Measurements from ENCODE around the gene BABAM2. TPM values are rescaled to one million over a fixed set of nuclear protein-coding genes. Genes with fewer than 3 reads are reported as not detected.
"Not testable (repeated sequence)": the region's sequence is repeated elsewhere in the genome, so short reads cannot be mapped to it uniquely, and the experiment has no call there.

BABAM2 gene
- polyA plus RNA-seq, 4 donors, result 55.4 to 60.7 (median 57.1) TPM

DNA sequence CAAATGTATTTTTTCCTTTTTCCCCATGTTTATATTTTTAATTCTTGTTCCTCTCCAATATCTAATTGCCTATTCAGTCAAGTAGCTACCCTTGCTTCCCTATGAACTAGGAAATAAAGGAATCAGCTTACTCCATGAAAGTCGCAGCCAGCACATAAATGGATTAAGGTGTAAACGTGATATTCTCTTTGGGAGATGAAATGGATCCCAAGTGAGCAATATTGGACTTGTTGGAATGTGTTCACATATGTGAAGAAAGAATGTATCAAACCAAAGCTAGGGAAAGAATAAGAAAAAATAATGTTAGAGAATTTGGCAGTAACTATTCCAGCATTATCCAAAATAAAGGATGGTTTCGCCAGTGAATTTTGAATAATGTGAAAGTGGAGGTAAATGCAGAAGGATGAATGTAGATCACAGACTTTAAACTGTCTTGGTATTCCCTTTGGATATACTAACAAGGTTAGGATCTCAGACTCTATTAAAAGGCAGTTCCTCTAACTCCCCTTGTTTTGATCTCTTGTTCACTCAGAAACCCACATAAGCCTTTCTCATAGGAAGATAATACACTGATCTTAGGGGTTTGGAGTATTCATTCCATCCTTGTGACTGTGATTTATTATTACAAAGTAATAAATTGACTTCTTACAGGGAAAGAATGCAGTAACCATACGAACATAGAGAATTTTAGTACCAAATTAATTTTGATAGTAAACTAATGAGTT lies 208.1 kb downstream of the BABAM2 start:
- no peak for DNase-seq (ENCODE audit: low read depth in 4 of 4, low spot score in 3 of 4)

GRCh38 chr2:28101123-28101522 lies 210.6 kb downstream of the BABAM2 start:
- DNase-seq (ENCODE audit: low read depth in 4 of 4, low spot score in 3 of 4), result no peak

DNA sequence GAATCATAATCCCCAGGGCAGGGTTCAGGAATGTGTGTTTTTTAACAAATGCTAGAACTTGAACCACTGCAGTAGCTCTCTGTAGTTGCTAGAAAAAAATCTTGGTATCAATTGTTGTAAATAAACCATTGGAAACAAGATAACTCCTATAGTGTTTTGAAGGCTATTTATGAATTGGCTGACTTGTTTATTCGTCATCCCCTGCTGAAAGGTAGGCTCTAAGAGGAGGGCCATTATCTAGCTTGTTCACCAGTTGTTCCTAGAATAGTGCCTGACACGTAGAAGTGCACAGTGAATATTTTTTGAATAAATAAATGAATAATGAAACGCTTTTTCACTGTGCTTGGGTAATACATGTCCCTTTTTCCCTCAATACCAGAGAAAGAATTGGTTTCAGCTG lies 211.4 kb downstream of the BABAM2 start:
- no peak for DNase-seq (ENCODE audit: low read depth in 4 of 4, low spot score in 3 of 4)

- DNase-seq (ENCODE audit: low read depth in 4 of 4, low spot score in 3 of 4), result no peak
Measured at GRCh38 chr2:28102455-28102874, 211.9 kb downstream of the BABAM2 start.

DNA sequence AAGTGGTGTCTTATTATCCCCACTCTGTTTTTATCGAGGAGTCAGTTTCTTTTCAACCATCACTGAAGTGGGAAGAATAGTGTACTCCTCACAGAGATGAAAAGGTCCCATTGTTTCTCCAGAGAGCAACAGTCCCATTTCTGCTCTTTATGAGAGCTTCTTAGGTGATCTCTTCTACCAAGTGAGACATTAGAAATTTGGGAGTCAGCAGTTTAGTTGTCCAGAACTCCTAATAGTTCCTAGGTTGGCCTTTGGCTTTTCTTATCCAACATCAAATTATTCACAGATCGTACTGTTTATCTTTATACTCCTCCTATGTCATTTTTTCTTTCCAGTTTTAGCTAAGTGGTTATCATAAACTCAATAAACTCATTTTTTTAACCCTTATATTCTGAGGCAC lies 213.1 kb downstream of the BABAM2 start:
- no peak for DNase-seq (ENCODE audit: low read depth in 4 of 4, low spot score in 3 of 4)

GRCh38 chr2:28108143-28108542 lies 217.6 kb downstream of the BABAM2 start:
- no peak for DNase-seq (ENCODE audit: low read depth in 4 of 4, low spot score in 3 of 4)

DNA sequence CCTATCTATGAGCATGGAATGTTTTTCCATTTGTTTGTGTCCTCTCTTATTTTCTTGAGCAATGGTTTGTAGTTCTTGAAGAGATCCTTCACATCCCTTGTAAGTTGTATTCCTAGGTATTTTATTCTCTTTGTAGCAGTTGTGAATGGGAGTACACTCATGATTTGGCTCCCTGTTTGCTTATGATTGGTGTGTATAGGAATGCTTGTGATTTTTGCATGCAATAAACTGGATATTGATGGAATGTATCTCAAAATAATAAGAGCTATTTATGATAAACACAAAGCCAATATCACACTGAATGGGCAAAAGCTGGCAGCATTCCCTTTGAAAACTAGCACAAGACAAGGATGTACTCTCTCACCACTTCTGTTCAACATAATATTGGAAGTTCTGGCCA lies 223.2 kb downstream of the BABAM2 start:
- not testable (repeated sequence) for DNase-seq (ENCODE audit: low read depth in 4 of 4, low spot score in 3 of 4)

DNA sequence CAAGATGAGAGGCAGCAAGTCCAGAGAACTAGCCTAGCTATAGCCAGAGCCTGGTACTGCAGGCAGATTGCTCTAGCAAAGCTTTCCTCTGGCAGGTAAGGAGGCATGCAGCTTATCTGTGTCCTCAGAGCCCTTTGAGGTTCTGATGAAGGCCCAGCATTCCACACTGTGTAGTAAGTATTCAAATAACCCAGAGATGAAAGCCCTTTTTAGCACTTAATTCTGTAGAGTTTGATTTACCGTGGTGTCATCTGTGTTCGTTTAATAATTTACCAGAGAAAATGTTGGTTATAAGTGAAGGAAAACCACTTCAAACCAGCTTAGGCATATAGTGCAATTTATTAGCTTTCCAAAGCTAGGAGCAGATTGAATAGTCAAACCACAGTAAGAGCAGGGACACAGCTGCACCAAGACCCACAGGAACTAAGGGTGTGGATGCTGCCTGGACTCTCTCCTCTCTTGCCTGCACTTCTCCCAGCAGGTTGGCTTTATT lies 226.6 kb downstream of the BABAM2 start:
- DNase-seq (ENCODE audit: low read depth in 4 of 4, low spot score in 3 of 4), result peak in 2 of 4 donors; percentile 16 to 36

GRCh38 chr2:28119631-28120030 lies 229.1 kb downstream of the BABAM2 start:
- DNase-seq (ENCODE audit: low read depth in 4 of 4, low spot score in 3 of 4), result no peak

GRCh38 chr2:28128281-28128950 lies 237.9 kb downstream of the BABAM2 start:
- DNase-seq (ENCODE audit: low read depth in 4 of 4, low spot score in 3 of 4), result no peak

DNA sequence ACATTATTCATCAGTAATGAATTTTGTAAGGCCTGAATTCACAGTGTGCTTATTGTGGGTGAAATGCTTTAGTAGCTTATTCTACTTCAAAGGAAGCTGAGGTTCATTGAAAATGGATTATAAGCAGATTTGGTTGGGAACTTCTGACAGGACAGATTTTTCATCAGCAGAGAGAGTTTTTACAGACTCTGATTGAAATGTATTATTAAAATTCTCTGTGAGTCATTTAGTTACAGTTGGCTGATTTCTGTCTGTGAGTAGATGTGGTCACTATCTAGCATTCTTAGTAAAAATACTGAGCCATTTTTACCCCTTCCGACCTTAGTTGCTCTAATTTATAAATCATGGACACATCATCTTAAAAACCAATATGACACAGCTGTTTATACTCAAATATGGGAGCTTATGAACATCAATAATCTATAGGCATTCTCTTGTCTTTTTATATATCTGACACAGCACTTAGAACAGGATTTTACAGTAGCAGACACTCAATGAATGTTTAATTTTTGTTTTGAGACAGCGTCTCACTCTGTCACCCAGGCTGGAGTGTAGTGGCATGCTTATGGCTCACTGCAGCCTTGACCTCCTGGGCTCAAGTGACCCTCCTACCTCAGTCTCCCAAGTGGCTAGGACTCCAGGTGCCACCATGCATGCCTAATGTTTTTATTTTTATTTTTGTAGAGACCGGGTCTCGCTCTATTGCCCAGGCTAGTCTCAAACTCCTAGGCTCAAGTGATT lies 239.6 kb downstream of the BABAM2 start:
- no peak for DNase-seq (ENCODE audit: low read depth in 4 of 4, low spot score in 3 of 4)

DNA sequence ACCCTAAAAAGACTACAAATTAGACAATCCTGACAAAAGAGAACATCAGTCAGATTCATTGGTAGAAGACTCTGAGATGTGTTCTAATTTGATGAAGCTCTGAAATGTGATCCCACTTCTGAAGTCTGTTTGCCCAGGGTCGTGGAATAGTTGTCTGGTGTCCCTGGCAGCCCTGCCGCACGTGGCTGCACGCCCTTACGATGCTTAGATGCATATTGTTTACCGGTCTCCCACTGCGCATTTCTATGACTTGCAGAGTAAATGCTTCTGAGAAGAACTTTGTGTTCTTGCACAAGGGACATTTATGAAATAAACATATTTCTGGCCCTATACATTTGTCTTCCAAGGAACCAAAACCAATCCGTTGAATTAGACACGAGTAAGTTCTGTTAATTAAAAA lies 243.2 kb downstream of the BABAM2 start:
- no peak for DNase-seq (ENCODE audit: low read depth in 4 of 4, low spot score in 3 of 4)

- DNase-seq (ENCODE audit: low read depth in 4 of 4, low spot score in 3 of 4), result no peak
Measured at GRCh38 chr2:28134262-28134812, 243.8 kb downstream of the BABAM2 start.

GRCh38 chr2:28134857-28135256 lies 244.3 kb downstream of the BABAM2 start:
- no peak for DNase-seq (ENCODE audit: low read depth in 4 of 4, low spot score in 3 of 4)

- no peak for DNase-seq (ENCODE audit: low read depth in 4 of 4, low spot score in 3 of 4)
Measured at GRCh38 chr2:28135324-28135723, 244.8 kb downstream of the BABAM2 start.

DNA sequence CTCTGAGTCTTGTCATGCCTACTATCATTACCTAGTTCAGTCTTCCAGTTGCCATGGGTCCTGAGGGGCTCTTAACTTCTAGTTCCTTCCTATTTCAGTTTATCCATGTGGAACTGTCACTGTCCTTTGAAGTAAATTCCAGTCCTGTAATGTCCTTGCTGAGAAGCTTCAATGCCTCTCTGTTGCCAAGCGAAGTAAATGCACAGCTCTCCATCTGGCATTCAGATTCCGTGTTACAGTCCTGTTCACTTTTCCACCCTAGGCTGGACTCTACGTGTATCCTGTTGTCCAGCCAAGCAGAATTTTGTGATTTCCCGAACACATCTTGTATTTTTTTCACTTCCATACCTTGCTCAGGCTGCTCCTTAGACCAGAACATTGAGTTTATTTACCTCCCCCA lies 245.3 kb downstream of the BABAM2 start:
- no peak for DNase-seq (ENCODE audit: low read depth in 4 of 4, low spot score in 3 of 4)

DNA sequence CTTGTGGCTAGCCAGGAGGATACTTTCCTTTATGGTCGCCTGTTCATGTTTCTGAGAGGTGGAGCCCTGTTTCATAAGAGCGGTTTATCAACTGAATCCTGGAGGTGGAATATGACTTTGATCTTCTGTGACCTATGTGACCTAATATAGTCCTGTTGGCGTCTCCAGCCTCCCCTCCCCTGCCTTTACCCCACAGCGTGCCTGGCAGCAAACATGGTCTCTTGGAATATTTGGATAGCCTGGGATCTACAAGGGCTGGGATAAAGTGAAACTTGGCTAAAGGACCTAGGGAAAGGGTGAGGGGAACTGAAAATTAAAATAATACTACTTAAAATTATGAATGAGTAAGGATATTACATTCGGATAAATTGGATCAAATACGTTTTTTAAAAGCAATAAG lies 246.0 kb downstream of the BABAM2 start:
- no peak for DNase-seq (ENCODE audit: low read depth in 4 of 4, low spot score in 3 of 4)

DNA sequence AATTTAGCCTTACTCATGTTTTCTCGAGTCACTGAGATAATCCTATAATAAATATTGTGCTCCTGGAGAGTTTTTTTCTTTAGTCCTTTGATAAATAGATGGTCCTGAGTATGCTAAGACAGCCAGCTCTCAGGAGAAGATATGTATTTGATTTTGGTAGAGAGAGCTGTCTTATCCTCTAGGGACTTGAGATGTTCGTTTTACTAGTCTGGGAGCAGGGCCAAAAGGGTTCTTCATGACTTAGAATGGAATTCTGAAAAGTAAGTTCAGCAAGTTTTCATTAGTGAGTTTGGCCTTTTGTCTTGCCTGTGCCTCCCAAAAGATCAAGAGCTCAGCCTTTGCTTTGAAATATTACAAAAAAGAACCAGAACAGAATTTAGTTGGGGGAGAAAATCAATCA lies 246.7 kb downstream of the BABAM2 start:
- DNase-seq (ENCODE audit: low read depth in 4 of 4, low spot score in 3 of 4), result no peak

GRCh38 chr2:28142386-28142785 lies 251.9 kb downstream of the BABAM2 start:
- DNase-seq (ENCODE audit: low read depth in 4 of 4, low spot score in 3 of 4), result no peak

DNA sequence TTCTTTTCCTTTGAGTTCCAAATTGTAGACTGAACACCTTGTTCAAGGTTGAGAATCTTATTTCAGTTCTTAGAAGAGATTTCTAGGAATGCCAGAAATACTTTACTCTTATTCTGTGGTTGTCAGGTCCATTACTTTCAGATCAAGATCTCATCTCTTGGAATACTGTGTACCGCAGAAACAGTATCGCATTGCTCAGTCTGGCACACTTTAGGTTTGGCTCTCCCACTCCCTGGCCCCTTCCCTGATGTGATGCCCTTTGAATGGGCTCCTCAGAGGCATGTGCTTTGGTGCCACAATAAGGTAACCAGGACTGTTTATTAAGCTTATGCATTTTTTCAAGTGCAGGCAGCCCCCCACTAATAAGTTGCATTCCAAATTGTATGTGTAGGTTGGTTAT lies 257.5 kb downstream of the BABAM2 start:
- no peak for DNase-seq (ENCODE audit: low read depth in 4 of 4, low spot score in 3 of 4)

- DNase-seq (ENCODE audit: low read depth in 4 of 4, low spot score in 3 of 4), result no peak
Measured at GRCh38 chr2:28148566-28148965, 258.0 kb downstream of the BABAM2 start.

Measured in right renal pelvis (tissue), 4 donors.